Measurements from ENCODE around the gene SPEM1.
A peak's percentile ranks its signal among the peaks of the same experiment; 100 is the strongest.

The SPEM1 gene

DNA sequence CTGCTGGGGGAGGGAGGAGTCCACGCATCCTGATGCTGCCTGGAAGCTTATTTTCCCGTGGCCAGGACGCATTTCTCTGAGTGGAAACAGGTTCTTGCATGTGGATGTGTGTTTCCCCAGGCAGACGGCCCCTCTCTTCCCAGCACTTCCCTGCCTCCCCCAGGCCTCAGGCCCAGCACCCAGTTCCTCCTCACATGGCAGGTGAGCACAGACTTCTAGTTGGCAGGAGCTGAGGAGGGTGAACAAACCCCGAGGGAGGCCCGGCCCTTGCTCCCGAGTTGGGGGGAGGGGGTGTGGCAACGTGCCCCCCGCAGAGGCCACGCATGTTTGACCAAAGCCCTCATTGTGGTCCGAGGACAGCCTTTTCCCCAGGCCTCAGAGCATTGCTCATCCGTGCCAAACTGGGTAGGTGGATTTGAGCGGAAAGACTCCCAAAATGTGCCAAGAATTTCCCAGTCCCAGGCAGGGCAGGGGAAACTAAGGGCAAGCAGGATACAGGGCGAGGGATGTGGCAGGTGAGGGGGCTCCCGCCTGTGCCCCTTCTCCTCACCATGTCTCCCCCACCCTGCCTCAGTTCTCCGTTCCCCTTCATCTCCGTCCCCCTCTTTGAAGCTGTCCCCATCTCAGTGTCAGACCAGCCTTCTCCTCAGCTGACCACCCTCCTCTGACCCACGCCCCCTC is 1.5 kb upstream of the SPEM1 start:
- no peak for DNase-seq (ENCODE audit: low read depth in 3 of 3)

- no peak for DNase-seq (ENCODE audit: low read depth in 3 of 3)
Observed at GRCh38 chr17:7421186-7421585, 1.1 kb downstream of the SPEM1 start.

GRCh38 chr17:7423679-7424078 is 3.6 kb downstream of the SPEM1 start:
- DNase-seq (ENCODE audit: low read depth in 3 of 3): no peak

- no peak for DNase-seq (ENCODE audit: low read depth in 3 of 3)
Observed at GRCh38 chr17:7425316-7425715, 5.2 kb downstream of the SPEM1 start, which contains the start of gene SPEM2. TSS of gene SPEM2 (plus strand) at chr17:7425616. CDS start at chr17:7425689, 73 bp downstream.

DNA sequence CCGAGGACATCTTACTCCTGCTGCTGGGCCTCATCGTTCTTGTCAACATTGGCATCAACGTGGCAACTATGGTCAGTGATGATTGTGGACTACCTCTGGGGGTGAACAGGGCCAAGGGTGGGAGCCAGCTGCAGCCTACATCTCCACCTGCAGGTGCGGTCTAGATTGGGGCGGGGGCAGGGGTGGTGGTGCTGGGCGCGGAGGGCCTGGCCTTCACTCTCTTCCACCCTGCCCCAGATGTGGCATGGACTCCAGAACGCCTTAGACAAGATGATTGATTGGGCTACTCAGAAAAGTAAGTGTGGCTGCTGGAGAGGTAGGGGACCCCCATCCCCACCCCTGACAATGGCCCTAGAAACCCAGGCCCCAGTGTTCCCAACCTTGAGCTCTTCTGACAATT is 5.6 kb downstream of the SPEM1 start:
- no peak for DNase-seq (ENCODE audit: low read depth in 3 of 3)

DNA sequence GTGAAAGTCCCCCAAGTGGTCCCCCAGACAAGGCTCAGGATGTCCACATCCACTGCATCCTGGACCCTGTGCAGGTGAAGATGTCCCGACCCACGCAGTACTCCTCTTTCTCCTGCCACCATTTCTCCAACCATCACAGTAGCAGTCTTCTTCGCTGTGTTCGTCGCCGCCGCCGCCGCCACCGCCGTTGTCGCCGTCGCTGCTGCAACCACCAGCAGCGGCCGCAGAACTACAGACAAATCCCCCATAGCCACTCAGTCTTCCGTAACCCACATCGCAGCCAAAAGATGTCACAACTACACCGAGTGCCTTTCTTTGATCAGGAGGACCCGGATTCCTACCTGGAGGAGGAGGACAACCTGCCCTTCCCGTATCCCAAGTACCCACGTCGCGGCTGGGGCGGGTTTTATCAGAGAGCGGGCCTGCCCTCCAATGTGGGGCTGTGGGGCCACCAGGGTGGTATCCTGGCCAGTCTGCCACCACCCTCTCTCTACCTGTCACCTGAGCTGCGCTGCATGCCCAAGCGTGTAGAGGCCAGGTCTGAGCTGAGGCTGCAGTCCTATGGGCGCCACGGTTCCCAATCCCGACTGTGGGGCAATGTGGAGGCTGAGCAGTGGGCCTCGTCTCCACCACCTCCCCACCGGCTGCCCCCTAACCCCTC is 6.2 kb downstream of the SPEM1 start:
- no peak for DNase-seq (ENCODE audit: low read depth in 3 of 3)

GRCh38 chr17:7426896-7427489 is 6.9 kb downstream of the SPEM1 start:
- no peak for DNase-seq (ENCODE audit: low read depth in 3 of 3)

DNA sequence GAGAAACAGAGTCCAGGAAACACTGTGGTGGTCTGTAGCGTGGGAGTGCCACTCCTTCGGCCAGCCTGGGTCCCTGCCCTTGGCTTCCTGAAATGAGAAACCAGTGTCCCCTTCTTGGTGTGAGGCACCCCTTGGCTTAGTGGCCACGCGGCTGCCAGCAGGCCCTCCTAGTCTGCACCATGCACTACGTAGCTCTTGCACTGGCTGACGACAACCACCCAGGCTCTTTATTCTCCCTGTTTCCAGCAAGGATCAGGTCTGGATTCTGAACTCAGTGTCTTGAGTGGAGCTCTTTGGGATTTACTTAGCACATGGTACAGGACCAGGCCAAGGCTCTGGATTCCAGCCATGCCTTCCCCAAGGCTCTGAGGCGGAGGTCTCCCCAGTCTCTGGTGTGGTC is 7.4 kb downstream of the SPEM1 start:
- no peak for DNase-seq (ENCODE audit: low read depth in 3 of 3)

GRCh38 chr17:7428557-7428956 is 8.4 kb downstream of the SPEM1 start, which contains the start of gene SPEM3:
TSS of gene SPEM3 (plus strand) at chr17:7428857. CDS start at chr17:7428903, 46 bp downstream.
- no peak for DNase-seq (ENCODE audit: low read depth in 3 of 3)

- DNase-seq (ENCODE audit: low read depth in 3 of 3): no peak
Observed at GRCh38 chr17:7429722-7430121, 9.6 kb downstream of the SPEM1 start.

DNA sequence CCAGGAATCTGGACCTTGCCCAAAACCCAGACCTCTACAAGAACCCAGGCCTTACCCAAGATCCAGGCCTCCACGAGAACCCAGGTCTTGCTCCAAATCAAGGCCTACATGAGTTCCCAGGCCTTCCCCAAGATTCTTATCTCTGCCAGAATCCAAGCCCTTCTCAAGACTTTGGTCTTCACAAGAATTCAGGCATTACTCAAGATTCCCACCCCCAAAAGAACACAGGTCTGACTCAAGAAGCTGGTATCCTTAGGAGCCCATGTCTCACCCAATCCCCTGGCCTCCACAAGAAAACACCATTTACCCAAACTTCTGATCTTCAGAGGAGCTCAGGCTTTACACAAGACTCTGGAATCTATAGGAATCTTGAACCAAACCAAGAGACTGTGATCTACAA is 11.1 kb downstream of the SPEM1 start:
- no peak for DNase-seq (ENCODE audit: low read depth in 3 of 3)

GRCh38 chr17:7432296-7432695 is 12.2 kb downstream of the SPEM1 start:
- no peak for DNase-seq (ENCODE audit: low read depth in 3 of 3)

DNA sequence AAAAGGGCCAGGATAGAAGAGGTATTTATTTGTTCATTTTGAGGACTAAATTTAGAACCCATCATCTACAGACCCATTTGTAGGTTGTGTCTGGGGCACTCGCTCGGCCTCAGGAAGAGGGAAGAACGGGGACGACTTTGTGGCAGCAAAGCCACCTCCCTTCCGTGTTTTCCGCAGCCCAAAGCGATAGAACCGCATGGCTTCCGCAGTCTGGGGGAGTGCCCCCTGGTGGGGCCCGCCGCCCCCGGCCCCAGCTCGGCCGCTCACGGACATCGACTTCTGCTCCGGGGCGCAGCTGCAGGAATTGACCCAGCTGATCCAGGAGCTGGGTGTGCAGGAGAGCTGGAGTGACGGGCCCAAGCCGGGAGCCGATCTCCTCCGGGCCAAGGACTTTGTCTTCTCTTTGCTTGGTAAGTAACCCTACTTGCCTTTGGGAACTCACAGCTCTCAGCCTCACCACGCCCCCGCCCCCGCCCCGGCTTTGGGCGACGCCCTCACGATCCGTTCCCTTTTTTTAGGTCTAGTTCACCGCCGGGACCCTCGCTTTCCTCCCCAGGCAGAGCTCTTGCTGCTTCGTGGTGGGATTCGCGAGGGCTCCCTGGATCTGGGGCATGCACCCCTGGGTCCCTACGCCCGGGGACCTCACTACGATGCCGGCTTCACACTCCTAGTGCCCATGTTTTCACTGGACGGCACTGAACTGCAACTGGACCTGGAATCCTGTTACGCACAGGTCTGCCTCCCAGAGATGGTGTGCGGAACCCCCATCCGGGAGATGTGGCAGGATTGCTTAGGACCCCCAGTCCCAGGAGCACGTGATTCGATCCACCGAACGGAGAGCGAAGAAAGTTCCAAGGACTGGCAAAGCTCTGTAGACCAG is 15.8 kb downstream of the SPEM1 start:
- DNase-seq (ENCODE audit: low read depth in 3 of 3): peak in 2 of 3 experiments; percentile 24 to 62

DNA sequence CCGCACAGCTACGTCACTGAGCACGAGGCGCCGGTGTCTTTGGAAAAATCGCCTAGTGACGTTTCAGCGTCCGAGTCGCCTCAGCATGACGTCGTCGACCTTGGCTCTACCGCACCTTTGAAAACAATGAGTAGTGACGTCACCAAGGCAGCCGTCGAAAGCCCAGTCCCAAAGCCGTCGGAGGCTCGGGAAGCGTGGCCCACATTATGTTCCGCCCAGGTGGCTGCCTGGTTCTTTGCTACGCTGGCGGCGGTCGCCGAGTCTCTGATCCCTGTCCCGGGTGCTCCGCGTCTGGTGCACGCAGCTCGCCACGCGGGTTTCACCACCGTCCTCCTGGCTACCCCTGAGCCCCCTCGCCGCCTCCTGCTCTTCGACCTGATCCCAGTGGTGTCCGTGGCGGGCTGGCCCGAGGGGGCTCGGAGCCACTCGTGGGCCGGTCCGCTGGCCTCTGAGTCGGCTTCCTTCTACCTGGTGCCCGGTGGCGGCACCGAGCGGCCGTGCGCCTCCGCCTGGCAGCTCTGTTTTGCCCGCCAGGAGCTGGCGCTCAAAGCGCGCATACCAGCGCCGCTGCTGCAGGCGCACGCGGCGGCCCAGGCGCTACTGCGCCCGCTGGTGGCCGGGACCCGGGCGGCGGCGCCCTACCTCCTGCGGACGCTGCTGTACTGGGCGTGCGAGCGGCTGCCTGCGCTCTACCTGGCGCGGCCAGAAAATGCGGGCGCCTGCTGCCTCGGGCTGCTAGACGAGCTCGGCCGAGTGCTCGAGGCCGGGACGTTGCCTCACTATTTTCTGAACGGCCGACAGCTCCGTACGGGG is 16.6 kb downstream of the SPEM1 start:
- DNase-seq (ENCODE audit: low read depth in 3 of 3): peak; percentile 49 to 80 (median 56)

DNA sequence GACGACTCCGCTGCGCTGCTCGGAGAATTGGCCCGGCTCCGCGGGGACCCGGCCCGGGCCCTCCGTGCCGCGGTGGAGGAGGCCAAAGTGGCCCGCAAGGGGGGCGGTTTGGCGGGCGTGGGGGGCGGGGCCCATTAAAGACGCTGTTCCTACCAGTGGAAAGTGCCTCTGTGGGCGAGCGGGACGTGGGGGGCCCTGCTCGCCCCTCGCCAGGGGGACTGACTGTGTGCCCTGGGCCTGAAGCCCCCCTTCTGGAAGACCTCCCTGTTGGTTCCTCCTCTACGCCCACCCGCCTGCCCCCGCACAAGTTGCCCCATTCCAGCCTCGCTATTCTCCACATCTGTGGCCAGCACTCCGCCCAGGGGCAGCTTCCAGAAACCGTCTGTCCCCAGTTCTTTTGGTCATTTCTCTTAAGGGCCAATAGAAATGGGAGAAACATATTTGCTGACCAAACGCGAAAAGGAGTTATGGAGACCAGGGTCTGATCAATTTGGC is 17.3 kb downstream of the SPEM1 start:
- DNase-seq (ENCODE audit: low read depth in 3 of 3): no peak

GRCh38 chr17:7437950-7438614 is 18.0 kb downstream of the SPEM1 start:
- peak in 2 of 3 experiments; percentile 36 to 77 for DNase-seq (ENCODE audit: low read depth in 3 of 3)

DNA sequence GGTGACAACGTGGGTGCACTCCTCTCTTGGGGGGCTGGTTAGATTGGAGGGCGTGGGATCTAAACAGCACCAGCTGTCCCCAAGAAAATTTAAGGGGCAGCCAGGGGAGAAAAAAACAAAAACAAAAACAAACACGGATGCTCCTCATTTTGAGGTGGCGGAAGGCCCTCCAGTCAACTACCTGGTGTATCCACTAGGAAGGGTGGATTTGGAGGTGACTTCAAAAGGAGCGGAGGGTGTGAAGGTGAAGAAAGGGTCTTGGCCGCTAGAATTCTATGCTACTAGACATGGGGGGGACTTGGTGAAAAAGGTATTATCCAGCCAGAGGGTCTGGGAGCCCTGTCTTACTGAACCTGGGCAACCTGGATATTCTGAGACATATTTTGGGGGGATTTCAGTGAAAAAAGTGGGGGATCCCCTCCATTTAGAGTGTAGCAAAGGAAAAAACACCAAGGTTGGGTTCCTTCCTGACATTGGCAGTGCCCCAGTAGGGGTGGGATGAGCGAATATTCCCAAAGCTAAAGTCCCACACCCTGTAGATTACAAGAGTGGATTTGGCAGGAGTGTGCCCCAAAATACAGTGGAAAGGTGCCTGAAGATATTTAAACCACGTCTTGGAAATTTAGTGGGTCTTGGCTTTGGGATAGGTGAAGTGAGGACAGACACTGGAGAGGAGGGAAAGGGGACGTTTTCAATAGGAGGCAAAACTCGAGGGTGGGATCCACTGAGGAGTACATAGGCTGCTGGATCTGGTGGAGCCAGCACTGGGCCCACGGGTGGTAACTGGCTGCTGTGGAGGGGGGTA is 18.7 kb downstream of the SPEM1 start:
- no peak for DNase-seq (ENCODE audit: low read depth in 3 of 3)

DNA sequence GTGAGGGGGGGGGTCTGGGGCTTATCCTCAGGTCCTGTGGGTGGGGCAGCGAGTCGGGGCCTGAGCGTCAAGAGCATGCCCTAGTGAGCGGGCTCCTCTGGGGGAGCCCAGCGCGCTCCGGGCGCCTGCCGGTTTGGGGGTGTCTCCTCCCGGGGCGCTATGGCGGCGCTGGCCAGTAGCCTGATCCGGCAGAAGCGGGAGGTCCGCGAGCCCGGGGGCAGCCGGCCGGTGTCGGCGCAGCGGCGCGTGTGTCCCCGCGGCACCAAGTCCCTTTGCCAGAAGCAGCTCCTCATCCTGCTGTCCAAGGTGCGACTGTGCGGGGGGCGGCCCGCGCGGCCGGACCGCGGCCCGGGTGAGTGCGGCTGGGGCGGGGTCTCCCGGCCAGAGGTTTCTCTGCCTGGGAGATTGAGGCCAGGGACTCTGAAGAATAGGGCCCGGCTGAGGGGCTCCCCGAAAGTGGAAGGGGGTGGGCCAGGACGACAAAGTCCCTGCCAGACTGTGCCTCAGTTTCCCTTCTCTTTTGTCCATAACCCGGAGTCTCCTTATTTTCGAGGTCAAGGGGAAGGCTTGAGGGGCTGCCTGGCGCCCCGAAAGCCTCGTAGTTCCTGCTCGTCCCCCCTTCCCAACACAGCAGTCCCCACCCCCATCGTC is 19.5 kb downstream of the SPEM1 start, which contains the start of gene FGF11:
TSS of gene FGF11 (plus strand) at position 51 of the 651 bp plus-strand sequence. CDS start at position 160, 109 bp downstream.
- no peak for DNase-seq (ENCODE audit: low read depth in 3 of 3)

All from stimulated activated CD4-positive, alpha-beta T cell treated with anti-CD3 and anti-CD28 coated beads, TNF-alpha, amount 100 ng/mL, for 24 hours (primary cell).